ENCODE measurements around the gene CELF3. TPM values are rescaled to one million over a fixed set of nuclear protein-coding genes. Genes with fewer than 3 reads are reported as not detected.
"Not testable (repeated sequence)": the region's sequence is repeated elsewhere in the genome, so short reads cannot be mapped to it uniquely, and the experiment has no call there.

The CELF3 gene
- total and polyA plus RNA-seq, 11 donors = not detected

DNA sequence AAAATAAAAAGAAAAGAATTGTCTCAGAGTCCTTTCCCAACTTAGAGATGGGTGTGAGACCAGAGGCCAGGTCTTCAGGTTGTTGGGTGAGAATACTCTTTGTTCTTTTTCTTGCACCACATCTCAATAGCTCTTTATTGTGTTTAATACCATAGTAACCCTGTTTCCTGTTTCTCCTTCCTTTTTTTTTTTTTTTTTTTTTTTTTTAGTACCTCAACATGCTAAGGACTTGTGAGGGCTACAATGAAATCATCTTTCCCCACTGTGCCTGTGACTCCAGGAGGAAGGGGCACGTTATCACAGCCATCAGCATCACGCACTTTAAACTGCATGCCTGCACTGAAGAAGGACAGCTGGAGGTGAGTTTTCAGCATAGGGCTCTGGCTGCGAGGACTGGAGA, 24.4 kb downstream of the CELF3 start:
- 85 to 92% (median 87%) methylated on average over 3 of the region's 3 CpGs for WGBS, 4 donors
- intact Hi-C loops (cut with DNase I) = loop anchor here in 6 of 10 donors (2.0 to 5.0 kb wide), 4 partner anchors 40 to 145 kb away; no protein-coding TSS in a partner anchor
- no peak for DNase-seq
- Histone ChIP-seq H3K4me1 (peaks cover 0 to 15% (median 0%) of the 10 kb centered on the region in 12 donors), H3K36me3 (peaks cover 0 to 58% (median 48%) of the 10 kb centered on the region in 9 donors), H3K9me3 (no peaks in the 10 kb centered on the region), H3K27ac (no peak overlapping the region), H3K27me3 (no peaks in the 10 kb centered on the region), H3K4me3 (no peak overlapping the region)
- ATAC-seq = no peak
- TF ChIP-seq, protein P1, sequence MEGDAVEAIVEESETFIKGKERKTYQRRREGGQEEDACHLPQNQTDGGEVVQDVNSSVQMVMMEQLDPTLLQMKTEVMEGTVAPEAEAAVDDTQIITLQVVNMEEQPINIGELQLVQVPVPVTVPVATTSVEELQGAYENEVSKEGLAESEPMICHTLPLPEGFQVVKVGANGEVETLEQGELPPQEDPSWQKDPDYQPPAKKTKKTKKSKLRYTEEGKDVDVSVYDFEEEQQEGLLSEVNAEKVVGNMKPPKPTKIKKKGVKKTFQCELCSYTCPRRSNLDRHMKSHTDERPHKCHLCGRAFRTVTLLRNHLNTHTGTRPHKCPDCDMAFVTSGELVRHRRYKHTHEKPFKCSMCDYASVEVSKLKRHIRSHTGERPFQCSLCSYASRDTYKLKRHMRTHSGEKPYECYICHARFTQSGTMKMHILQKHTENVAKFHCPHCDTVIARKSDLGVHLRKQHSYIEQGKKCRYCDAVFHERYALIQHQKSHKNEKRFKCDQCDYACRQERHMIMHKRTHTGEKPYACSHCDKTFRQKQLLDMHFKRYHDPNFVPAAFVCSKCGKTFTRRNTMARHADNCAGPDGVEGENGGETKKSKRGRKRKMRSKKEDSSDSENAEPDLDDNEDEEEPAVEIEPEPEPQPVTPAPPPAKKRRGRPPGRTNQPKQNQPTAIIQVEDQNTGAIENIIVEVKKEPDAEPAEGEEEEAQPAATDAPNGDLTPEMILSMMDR (IDR thresholded peaks at IDR 0.05) = no peak

DNA sequence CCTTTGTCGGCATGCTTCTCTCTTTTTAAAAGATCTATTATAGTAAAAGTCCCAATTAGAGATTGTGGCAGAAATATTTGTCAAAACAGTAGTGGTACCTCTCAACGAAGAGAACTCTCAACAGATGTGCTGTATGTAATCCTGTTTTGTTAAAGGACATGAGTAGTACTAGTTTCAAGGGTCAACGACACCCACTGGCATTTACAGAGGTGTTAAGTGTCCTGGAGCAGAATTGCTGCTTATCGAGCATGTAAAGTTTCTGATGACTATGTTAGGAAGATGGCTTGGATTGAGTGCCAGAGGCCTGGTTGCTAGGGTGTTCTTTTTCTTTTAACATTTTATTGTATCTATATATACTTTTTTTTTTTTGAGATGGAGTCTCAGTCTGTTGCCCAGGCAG, 27.1 kb downstream of the CELF3 start:
- no peaks in the 10 kb centered on the region for H3K9me3 ChIP-seq
- H3K4me1 ChIP-seq = peaks cover 0 to 16% (median 0%) of the 10 kb centered on the region in 12 donors
- no peak overlapping the region for H3K27ac ChIP-seq
- peaks cover 0 to 62% (median 47%) of the 10 kb centered on the region in 9 donors for H3K36me3 ChIP-seq
- intact Hi-C loops (cut with DNase I) = no loop called here
- 52 to 60% (median 58%) methylated on average over 4 of the region's 4 CpGs for WGBS, 4 donors
- ATAC-seq (peak in 3 of 4 donors; percentile 37 to 53 (median 43)), DNase-seq (no peak)
- H3K27me3 ChIP-seq = no peaks in the 10 kb centered on the region
- H3K4me3 ChIP-seq = no peak overlapping the region
- TF ChIP-seq, protein P1 (IDR thresholded peaks at IDR 0.05) = no peak
- no peak for TF ChIP-seq POLR2A (IDR thresholded peaks at IDR 0.05)

DNA sequence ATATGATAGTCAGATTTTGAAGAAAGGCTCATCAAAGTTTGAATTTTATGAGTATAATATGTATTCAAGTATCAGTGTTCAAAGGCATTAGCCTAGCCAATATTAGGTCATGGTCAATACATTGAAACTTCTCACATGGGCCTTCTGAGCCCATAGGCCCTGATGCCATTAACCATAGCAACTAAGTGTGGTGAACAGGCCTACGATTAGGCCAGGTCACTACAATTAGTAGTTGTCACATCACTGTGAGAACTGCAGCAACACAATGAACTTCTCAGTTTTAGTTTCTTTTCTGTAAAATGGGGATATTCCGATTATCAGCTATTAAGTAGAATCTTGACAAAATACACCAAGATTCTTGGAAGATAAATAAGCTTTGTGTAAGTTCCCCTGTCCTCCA, 30.0 kb downstream of the CELF3 start:
- H3K27ac ChIP-seq = no peak overlapping the region
- H3K27me3 ChIP-seq = no peaks in the 10 kb centered on the region
- no peak for ATAC-seq
- no peak overlapping the region for H3K4me3 ChIP-seq
- peaks cover 0 to 16% (median 0%) of the 10 kb centered on the region in 12 donors for H3K4me1 ChIP-seq
- no peak for TF ChIP-seq POLR2A (IDR thresholded peaks at IDR 0.05)
- TF ChIP-seq, protein P1 (IDR thresholded peaks at IDR 0.05) = no peak
- intact Hi-C loops (cut with DNase I) = no loop called here
- peaks cover 0 to 57% (median 46%) of the 10 kb centered on the region in 9 donors for H3K36me3 ChIP-seq
- 87 to 100% (median 92%) methylated on average over 2 of the region's 2 CpGs for WGBS, 4 donors
- no peaks in the 10 kb centered on the region for H3K9me3 ChIP-seq
- no peak for DNase-seq

DNA sequence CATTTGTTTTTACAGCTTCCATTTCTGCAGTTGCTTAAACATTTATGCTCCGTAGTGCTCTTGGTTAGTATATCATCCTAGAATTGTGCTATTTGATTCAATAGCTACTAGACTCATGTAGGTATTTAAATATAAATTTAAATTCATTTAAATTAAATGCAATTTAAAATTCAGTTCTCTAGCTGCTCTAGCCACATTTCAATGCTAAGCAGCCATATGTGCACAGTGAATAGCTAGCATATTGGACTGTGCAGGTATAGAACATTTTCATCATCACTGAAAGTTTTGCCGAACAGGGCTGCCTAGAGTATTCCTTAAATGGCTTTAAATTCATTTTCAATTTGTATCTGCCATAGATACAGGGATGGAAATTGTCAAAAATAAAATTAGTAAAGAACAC, 32.5 kb downstream of the CELF3 start:
- no peak for ATAC-seq
- 69 to 97% (median 85%) methylated on average over 2 of the region's 2 CpGs for WGBS, 4 donors
- DNase-seq = no peak
- TF ChIP-seq POLR2A (IDR thresholded peaks at IDR 0.05) = no peak
- Histone ChIP-seq H3K27ac (no peak overlapping the region), H3K9me3 (no peaks in the 10 kb centered on the region), H3K36me3 (peaks cover 0 to 57% (median 48%) of the 10 kb centered on the region in 9 donors), H3K4me3 (no peak overlapping the region), H3K4me1 (peaks cover 0 to 14% (median 0%) of the 10 kb centered on the region in 12 donors), H3K27me3 (no peaks in the 10 kb centered on the region)
- intact Hi-C loops (cut with DNase I) = no loop called here

DNA sequence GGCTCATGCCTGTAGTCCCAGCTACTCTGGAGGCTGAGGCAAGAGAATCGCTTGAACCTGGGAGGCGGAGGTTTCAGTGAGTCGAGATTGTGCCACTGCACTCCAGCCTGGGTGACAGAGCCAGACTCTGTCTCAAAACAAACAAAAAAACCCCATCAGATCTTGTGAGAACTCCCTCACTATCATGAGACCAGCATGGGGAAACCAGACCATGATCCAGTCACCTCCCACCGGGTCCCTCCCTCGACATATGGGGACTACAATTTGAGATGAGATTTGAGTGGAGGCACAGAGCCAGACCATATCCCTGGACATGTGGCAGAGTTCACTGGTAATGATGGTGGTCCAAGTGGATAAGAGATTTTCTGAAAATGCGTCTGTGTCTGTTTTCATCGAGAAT, 33.7 kb downstream of the CELF3 start:
- Histone ChIP-seq H3K36me3 (peaks cover 0 to 66% (median 52%) of the 10 kb centered on the region in 9 donors), H3K4me1 (peaks cover 0 to 11% (median 0%) of the 10 kb centered on the region in 12 donors)
- H3K27me3 ChIP-seq; H3K9me3 ChIP-seq; H3K4me3 ChIP-seq; DNase-seq; intact Hi-C loops (cut with DNase I); ATAC-seq; H3K27ac ChIP-seq: not testable (repeated sequence)
- 92 to 97% (median 94%) methylated on average over 7 of the region's 7 CpGs for WGBS, 4 donors

All from heart left ventricle (tissue), 16 donors.